ENCODE data around the gene RPL34.

DNA sequence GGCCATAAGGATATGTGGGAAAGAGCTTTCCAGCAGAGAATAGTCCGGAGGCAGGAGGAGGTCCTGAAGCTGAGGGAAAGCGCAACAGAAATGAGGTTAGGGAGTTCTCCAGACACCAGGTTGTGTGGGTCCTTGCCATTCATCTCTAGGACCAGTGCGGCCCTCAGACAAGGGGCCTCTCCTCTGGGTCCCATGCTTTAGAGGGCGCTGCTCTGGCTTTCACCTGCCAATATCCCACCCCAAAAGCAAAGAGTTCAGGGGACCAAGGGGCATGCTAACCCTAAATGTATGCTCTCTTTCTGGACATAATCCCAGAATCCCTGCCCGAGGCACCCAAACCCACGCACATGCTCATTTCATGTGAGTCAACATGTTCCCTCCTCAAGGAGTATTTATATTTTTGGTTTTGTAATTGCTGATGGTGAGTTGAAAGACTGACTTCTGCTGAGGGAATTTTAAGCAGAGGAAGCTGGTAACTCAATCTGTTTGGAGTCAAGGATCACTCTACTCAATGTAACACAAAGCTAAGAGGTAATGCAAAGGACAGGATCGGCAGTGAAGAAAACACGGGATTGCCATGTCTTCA is 14.8 kb downstream of the RPL34 start:
- TF ChIP-seq SMC3 (IDR thresholded peaks at IDR 0.05; ENCODE audit: low read depth, low read length) = no peak
- TF ChIP-seq, protein P1, sequence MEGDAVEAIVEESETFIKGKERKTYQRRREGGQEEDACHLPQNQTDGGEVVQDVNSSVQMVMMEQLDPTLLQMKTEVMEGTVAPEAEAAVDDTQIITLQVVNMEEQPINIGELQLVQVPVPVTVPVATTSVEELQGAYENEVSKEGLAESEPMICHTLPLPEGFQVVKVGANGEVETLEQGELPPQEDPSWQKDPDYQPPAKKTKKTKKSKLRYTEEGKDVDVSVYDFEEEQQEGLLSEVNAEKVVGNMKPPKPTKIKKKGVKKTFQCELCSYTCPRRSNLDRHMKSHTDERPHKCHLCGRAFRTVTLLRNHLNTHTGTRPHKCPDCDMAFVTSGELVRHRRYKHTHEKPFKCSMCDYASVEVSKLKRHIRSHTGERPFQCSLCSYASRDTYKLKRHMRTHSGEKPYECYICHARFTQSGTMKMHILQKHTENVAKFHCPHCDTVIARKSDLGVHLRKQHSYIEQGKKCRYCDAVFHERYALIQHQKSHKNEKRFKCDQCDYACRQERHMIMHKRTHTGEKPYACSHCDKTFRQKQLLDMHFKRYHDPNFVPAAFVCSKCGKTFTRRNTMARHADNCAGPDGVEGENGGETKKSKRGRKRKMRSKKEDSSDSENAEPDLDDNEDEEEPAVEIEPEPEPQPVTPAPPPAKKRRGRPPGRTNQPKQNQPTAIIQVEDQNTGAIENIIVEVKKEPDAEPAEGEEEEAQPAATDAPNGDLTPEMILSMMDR (conservative IDR thresholded peaks at IDR 0.05; ENCODE audit: low read depth, low read length) = no peak
- TF ChIP-seq MAZ (IDR thresholded peaks at IDR 0.05; ENCODE audit: borderline replicate concordance, low read depth, low read length) = no peak
- TF ChIP-seq MXI1 (IDR thresholded peaks at IDR 0.05; ENCODE audit: borderline replicate concordance, low read depth, low read length) = no peak
- no peak for TF ChIP-seq POLR2A (IDR thresholded peaks at IDR 0.05; ENCODE audit: low read depth, low read length)
- TF ChIP-seq MAFK (IDR thresholded peaks at IDR 0.05; ENCODE audit: low read depth, low read length) = no peak
- no peak for TF ChIP-seq FOS (IDR thresholded peaks at IDR 0.05; ENCODE audit: low read depth, low read length)

Data from IMR-90 (cell line).